ENCODE results near the gene TAS2R7. TPM values are rescaled to one million over a fixed set of nuclear protein-coding genes. Genes with fewer than 3 reads are reported as not detected.

TAS2R7 gene, protein sequence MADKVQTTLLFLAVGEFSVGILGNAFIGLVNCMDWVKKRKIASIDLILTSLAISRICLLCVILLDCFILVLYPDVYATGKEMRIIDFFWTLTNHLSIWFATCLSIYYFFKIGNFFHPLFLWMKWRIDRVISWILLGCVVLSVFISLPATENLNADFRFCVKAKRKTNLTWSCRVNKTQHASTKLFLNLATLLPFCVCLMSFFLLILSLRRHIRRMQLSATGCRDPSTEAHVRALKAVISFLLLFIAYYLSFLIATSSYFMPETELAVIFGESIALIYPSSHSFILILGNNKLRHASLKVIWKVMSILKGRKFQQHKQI
- total RNA-seq: not detected

DNA sequence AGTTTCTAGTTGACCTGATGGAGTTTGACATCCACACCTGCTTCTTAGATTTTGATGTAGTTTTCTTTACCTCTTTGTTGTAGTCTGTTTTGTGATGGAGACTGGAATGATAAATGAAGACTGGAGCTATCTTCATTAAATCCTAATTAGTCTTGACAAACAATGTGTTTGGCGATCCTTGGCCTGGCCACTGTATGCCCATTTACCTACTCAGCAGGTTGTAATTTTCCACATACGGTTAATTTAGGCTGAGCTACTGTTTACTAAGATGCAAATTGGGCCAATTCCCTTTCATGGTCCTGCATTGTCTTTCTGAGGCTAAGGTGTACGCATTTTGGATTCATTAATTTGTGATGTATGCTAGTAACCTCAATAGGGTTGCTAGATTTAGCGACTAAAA, at the start of gene TAS2R7:
TAS2R7 (minus strand) TSS at position 41 of the 400 bp plus-strand sequence. CDS start 57 bp downstream, outside the sequence.
- ATAC-seq (no peak), DNase-seq (no peak)
- Mint-ChIP-seq H3K27me3 (ENCODE audit: low read depth) (peaks cover 24% of the 10 kb centered on the region), H3K36me3 (ENCODE audit: insufficient read depth) (no peaks in the 10 kb centered on the region), H3K4me1 (ENCODE audit: low read depth) (no peaks in the 10 kb centered on the region), H3K4me3 (no peak within 1 kb of the TSS), H3K9me3 (no peaks in the 10 kb centered on the region)

DNA sequence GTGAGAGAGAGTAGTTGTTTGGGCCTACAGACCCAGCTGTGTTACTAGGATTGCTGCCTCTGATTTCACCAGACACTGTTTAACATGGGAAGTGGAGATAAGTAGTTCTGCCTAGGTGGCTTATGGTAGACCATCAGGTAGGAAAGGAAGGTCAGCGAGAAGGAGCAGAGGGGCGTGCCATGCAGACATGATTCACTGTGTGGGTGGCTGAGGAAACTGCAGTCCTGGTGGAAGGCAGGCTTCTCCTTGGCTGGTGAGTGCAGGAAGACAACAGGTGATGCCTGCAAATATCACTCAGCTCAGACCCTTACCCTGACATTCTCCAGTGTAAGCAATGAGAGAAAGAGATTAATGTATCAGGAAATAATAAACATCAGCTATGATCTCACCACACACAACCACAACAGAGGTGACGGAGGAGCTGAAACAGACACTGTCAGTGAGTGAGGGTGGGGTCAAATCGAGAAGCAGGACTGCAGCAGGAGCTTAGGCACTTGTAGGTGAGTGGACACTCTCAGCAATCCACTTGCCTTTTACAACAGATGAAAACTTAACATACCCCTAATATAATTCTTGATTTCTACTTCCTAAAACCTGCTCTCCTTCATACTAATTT, 48.9 kb upstream of the TAS2R7 start:
- H3K27me3 Mint-ChIP-seq (ENCODE audit: low read depth): no peaks in the 10 kb centered on the region
- peaks cover 39% of the 10 kb centered on the region for H3K4me1 Mint-ChIP-seq (ENCODE audit: low read depth)
- DNase-seq (no peak), ATAC-seq (peak in 1 of 2 donors; percentile 14)
- no peak overlapping the region for H3K4me3 Mint-ChIP-seq
- H3K9me3 Mint-ChIP-seq: peaks cover 5% of the 10 kb centered on the region
- H3K36me3 Mint-ChIP-seq (ENCODE audit: insufficient read depth): peaks cover 30% of the 10 kb centered on the region

DNA sequence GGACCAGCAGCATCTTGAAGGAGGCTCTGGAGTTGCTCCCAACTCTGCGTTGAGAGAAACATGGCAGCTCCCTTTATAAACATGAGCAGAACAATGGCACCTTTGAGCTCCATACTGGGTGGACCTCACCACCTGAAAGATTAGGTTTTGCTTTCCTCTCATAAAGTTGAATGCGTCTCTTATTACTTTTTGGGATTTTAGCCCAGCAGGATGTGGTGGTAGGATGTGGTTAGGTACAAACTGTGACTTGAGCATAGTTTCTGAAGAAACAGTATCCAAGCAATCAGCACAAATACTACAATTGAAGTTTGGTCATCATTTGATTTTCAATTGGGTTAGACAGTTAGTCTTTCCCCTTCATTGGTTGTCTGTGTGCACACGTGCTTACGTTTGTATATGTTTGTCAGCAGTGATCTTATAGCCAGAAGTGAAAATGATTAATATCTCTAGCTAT, 47.0 kb upstream of the TAS2R7 start, which contains the start of gene PRR4:
PRR4 (minus strand) TSS at position 51 of the 454 bp plus-strand sequence; CDS start at position 13, 38 bp downstream.
- H3K4me3 Mint-ChIP-seq: no peak within 1 kb of the TSS
- H3K9me3 Mint-ChIP-seq: no peaks in the 10 kb centered on the region
- DNase-seq (no peak), ATAC-seq (no peak)
- H3K27me3 Mint-ChIP-seq (ENCODE audit: low read depth): no peaks in the 10 kb centered on the region
- peaks cover 27% of the 10 kb centered on the region for H3K36me3 Mint-ChIP-seq (ENCODE audit: insufficient read depth)
- H3K4me1 Mint-ChIP-seq (ENCODE audit: low read depth): peaks cover 37% of the 10 kb centered on the region

DNA sequence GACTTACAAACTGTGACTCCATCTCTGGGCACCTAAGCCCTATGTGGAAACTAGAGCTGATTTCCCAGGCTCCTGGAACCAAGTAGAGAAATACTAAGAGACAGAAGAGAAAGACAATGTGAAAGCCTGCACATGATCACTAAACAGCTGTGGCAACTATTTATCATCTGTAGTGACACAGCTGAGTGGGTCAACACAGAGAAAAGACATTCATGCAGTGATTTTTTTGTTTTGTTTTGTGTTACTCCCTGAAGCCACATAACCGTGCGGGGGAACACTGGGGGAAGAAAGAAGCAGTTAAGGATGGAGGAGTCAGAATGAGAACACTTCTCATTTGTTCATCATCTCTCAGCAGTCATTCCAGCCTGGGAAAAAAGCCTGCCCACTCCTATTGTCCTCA, 45.3 kb upstream of the TAS2R7 start:
- Mint-ChIP-seq H3K9me3 (no peaks in the 10 kb centered on the region), H3K4me1 (ENCODE audit: low read depth) (peaks cover 34% of the 10 kb centered on the region), H3K27me3 (ENCODE audit: low read depth) (no peaks in the 10 kb centered on the region), H3K36me3 (ENCODE audit: insufficient read depth) (peaks cover 29% of the 10 kb centered on the region), H3K4me3 (no peak overlapping the region)
- ATAC-seq (no peak), DNase-seq (no peak)

DNA sequence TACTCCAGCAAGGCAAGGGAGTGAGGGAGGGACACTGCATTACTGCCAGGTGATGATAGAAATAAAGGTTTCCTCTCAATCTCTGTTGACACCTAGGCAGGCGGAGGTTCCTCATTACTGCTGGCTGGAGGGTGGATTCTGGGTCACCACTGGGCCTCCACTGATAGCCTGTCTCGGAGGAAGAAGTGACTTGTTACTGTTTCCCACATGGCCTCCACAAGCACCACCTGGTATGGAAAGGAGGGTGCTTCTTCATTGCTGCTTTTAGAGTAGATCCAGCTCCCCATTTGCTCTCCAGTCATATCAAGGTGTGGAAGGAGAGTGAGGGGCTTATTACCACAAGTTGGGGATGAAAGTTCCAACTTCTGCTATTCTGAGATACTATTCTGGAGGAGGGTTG, 40.4 kb upstream of the TAS2R7 start:
- no peaks in the 10 kb centered on the region for H3K27me3 Mint-ChIP-seq (ENCODE audit: low read depth)
- H3K9me3 Mint-ChIP-seq: no peaks in the 10 kb centered on the region
- ATAC-seq: no peak
- peaks cover 29% of the 10 kb centered on the region for H3K36me3 Mint-ChIP-seq (ENCODE audit: insufficient read depth)
- no peaks in the 10 kb centered on the region for H3K4me1 Mint-ChIP-seq (ENCODE audit: low read depth)
- no peak for DNase-seq
- no peak overlapping the region for H3K4me3 Mint-ChIP-seq

DNA sequence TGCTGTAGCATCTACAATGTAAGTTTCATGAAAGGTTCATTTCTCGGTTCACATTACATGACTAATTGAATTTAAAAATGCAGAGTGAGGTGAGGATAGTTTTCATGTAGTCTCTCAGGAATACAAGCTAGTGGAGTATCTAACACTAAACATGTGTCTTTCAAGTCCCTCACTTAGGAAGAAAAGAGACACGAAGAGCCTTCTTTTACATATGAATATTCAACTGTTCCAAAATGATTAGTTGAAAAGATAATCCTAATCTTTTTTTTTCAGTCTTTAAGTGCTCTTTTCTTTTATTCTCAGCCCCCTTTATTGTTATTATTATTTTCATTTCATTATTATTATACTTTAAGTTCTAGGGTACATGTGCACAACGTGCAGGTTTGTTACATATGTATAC, 36.0 kb upstream of the TAS2R7 start:
- peaks cover 10% of the 10 kb centered on the region for H3K36me3 Mint-ChIP-seq (ENCODE audit: insufficient read depth)
- ATAC-seq (no peak), DNase-seq (no peak)
- peaks cover 3% of the 10 kb centered on the region for H3K9me3 Mint-ChIP-seq
- no peaks in the 10 kb centered on the region for H3K4me1 Mint-ChIP-seq (ENCODE audit: low read depth)
- H3K4me3 Mint-ChIP-seq: no peak overlapping the region
- no peaks in the 10 kb centered on the region for H3K27me3 Mint-ChIP-seq (ENCODE audit: low read depth)

DNA sequence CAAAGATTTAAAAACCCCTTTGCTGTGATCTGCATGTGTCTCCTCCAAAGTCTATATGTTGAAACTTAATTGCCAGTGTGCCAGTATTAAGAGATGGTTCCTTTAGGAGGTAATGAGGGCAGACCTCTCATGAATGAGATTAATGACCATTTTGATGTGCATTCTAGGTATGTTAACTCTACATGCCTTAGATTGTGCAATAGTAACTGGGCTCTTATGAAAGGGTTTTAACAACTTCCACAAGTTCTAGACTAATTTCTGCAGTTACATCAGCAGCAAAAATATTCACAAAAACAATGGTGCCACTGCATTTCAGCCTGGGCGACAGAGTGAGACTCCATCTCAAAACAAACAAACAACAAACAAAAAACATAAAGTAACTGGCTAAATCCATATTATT, 27.6 kb upstream of the TAS2R7 start:
- Mint-ChIP-seq H3K27me3 (ENCODE audit: low read depth) (no peaks in the 10 kb centered on the region), H3K4me3 (no peak overlapping the region), H3K9me3 (no peaks in the 10 kb centered on the region), H3K4me1 (ENCODE audit: low read depth) (no peaks in the 10 kb centered on the region), H3K36me3 (ENCODE audit: insufficient read depth) (no peaks in the 10 kb centered on the region)
- ATAC-seq (no peak), DNase-seq (no peak)

DNA sequence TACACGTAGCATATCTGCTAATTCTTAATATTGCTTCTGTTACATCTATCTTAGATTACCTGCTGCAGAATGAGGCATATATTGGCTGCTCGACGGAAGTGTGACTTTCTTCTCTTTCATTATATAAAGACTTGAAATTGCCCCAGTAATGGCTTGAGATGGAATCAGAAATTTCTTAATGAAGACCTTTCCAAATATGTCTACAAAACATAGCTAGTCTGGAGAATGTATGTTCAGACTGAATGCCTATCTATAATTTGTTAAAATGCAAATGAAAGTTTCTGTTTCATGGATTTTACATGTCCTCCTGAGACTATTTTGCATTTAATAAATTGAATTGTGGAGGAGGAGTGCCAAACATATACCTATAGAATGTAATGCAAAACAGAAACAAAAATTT, 23.8 kb upstream of the TAS2R7 start, which contains the start of gene TAS2R10:
TAS2R10 (minus strand) TSS at position 101 of the 400 bp plus-strand sequence; CDS start at position 12, 89 bp downstream.
- Mint-ChIP-seq H3K27me3 (ENCODE audit: low read depth) (no peaks in the 10 kb centered on the region), H3K36me3 (ENCODE audit: insufficient read depth) (no peaks in the 10 kb centered on the region), H3K4me3 (no peak within 1 kb of the TSS), H3K9me3 (no peaks in the 10 kb centered on the region), H3K4me1 (ENCODE audit: low read depth) (no peaks in the 10 kb centered on the region)
- ATAC-seq (no peak), DNase-seq (no peak)

DNA sequence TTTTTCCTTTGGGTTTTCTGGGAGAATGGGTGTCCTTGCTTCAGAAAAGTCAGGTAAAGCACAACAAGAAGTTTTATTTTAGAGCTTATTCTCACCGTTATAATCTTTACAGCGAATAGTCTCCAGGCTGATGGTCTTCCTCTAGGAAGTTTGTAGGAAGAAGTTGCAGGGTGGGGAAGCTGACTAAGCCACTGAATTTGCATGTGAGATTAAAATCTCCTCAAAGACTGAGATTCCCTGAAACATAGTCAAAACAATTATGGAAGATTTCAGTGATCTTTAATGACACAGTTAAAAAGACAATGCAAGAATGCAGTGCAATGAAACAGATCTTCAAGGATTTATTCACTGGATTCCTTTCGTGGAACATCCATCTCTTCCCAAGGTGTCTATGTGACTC, 22.5 kb upstream of the TAS2R7 start:
- H3K4me3 Mint-ChIP-seq: no peak overlapping the region
- no peaks in the 10 kb centered on the region for H3K36me3 Mint-ChIP-seq (ENCODE audit: insufficient read depth)
- no peak for ATAC-seq
- no peaks in the 10 kb centered on the region for H3K4me1 Mint-ChIP-seq (ENCODE audit: low read depth)
- H3K27me3 Mint-ChIP-seq (ENCODE audit: low read depth): no peaks in the 10 kb centered on the region
- no peaks in the 10 kb centered on the region for H3K9me3 Mint-ChIP-seq
- DNase-seq: no peak

DNA sequence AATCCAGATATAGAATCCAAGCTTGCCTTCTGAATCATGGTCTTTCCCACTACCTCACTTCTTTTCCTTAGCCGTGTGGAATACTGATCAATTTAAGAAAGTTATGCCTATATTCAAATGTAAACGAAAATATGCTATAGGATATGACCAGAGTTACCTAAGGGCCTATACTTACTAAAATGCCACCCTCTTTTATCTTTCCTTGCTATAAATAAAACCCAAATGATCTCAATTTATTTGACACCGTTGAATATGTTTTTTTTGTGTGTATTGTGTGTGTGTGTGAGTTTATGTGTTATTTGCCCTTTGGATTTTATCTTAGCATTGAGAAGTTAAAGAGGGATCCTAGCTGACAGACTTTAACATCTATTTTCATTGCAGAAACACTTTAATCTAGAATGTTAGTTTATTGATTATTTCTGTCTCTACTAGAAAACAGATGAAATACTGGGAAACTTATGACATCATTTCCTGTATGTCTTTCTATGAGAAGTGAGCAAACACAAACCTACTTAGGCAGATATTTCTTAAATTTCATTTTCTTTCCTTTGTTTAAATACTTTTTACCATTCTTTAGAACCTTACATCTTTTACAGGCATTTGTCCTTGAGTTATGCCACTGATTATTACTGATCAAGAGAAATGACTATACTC, 9.6 kb upstream of the TAS2R7 start:
- H3K4me3 Mint-ChIP-seq: no peak overlapping the region
- DNase-seq (no peak), ATAC-seq (no peak)
- peaks cover 14% of the 10 kb centered on the region for H3K27me3 Mint-ChIP-seq (ENCODE audit: low read depth)
- no peaks in the 10 kb centered on the region for H3K9me3 Mint-ChIP-seq
- no peaks in the 10 kb centered on the region for H3K36me3 Mint-ChIP-seq (ENCODE audit: insufficient read depth)
- no peaks in the 10 kb centered on the region for H3K4me1 Mint-ChIP-seq (ENCODE audit: low read depth)

DNA sequence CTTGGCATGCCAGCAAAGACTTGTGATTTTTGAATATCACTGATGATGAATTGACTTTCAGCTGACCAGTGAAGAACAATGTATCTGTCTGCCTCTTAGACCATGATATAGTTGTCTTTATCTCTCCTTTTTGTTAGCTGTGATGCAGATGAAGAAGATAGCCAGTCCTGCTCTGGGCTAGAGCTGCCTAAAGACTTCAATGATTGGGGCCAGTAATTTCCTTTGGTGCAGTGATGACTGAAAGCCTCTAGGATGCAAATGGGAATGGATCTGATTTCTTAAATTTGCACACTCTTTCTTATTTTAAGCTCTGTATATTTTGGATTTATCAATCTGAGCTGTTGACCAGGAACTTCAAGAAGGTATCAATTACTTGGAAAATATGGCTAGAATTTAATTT, 7.6 kb upstream of the TAS2R7 start, which contains the start of gene TAS2R9:
TAS2R9 (minus strand) TSS at position 101 of the 400 bp plus-strand sequence; CDS start at position 8, 93 bp downstream.
- ATAC-seq (no peak), DNase-seq (no peak)
- Mint-ChIP-seq H3K36me3 (ENCODE audit: insufficient read depth) (no peaks in the 10 kb centered on the region), H3K4me3 (no peak within 1 kb of the TSS), H3K9me3 (no peaks in the 10 kb centered on the region), H3K27me3 (ENCODE audit: low read depth) (peaks cover 10% of the 10 kb centered on the region), H3K4me1 (ENCODE audit: low read depth) (no peaks in the 10 kb centered on the region)

DNA sequence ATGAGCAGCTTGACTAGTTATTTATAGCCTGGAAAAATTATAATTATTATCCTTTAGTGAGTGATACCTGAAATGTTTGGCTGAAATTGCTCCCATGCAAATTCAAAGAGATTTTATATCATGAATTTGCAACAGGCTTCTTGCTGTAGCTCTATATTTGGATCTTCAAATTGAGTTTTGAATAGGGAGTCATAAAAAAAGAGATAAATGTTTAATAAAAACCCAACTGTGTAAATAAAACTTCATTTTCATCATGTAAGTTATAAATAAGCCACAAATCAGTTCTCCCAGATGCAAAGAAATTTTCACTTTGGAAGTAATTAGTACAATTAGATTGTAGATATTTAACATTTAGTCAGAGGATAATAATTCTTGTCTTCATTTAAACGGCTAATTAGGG, 4.8 kb upstream of the TAS2R7 start, which contains the start of gene TAS2R8:
TAS2R8 (minus strand) TSS at position 101 of the 400 bp plus-strand sequence. CDS start 306 bp downstream, outside the sequence.
- H3K4me3 Mint-ChIP-seq: no peak within 1 kb of the TSS
- H3K9me3 Mint-ChIP-seq: no peaks in the 10 kb centered on the region
- peaks cover 14% of the 10 kb centered on the region for H3K27me3 Mint-ChIP-seq (ENCODE audit: low read depth)
- DNase-seq (no peak), ATAC-seq (no peak)
- no peaks in the 10 kb centered on the region for H3K4me1 Mint-ChIP-seq (ENCODE audit: low read depth)
- H3K36me3 Mint-ChIP-seq (ENCODE audit: insufficient read depth): no peaks in the 10 kb centered on the region

DNA sequence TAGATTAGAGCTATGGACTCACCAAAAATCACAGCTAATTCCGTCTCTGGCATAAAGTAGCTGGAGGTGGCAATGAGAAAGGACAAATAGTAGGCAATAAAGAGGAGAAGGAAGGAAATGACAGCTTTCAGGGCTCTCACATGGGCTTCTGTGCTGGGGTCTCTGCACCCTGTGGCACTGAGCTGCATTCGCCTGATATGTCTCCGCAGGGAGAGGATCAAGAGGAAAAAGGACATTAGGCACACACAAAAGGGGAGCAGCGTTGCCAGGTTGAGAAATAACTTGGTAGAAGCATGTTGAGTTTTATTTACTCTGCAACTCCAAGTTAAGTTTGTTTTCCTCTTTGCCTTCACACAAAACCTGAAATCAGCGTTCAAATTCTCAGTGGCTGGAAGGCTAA, 686 bp downstream of the TAS2R7 start:
- H3K4me1 Mint-ChIP-seq (ENCODE audit: low read depth): no peaks in the 10 kb centered on the region
- H3K27me3 Mint-ChIP-seq (ENCODE audit: low read depth): peaks cover 30% of the 10 kb centered on the region
- ATAC-seq (no peak), DNase-seq (no peak)
- H3K9me3 Mint-ChIP-seq: no peaks in the 10 kb centered on the region
- no peak overlapping the region for H3K4me3 Mint-ChIP-seq
- H3K36me3 Mint-ChIP-seq (ENCODE audit: insufficient read depth): no peaks in the 10 kb centered on the region

DNA sequence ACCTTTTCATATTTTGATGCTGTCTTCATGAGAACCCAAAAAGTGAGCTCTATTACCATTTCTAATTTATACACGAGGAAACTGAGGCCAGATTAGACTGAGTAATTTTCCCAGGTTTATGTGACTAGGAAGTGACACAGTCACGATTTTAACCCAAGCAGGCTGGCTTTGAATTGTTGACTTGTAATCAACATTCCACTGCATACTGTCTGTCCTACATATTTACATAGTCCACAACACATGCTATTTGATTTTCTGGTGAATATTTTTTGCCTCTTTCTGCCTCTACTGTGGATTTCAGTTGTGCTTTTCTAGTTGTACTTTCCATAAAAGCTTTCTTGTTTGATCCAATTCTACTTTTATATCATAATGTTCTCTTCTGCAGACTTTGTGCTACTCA, 8.2 kb downstream of the TAS2R7 start:
- ATAC-seq (no peak), DNase-seq (no peak)
- Mint-ChIP-seq H3K27me3 (ENCODE audit: low read depth) (peaks cover 18% of the 10 kb centered on the region), H3K4me1 (ENCODE audit: low read depth) (no peaks in the 10 kb centered on the region), H3K4me3 (no peak overlapping the region), H3K9me3 (no peaks in the 10 kb centered on the region), H3K36me3 (ENCODE audit: insufficient read depth) (no peaks in the 10 kb centered on the region)
